ENCODE data around the gene TST. TPM values are rescaled to one million over a fixed set of nuclear protein-coding genes. Genes with fewer than 3 reads are reported as not detected.

TST gene
- total and polyA plus RNA-seq, 9 of the 15 experiments (the other 6 are each of a cell fraction or from before 2014, with no cell fraction given) = 1.4 to 26.9 (median 12.4) TPM

DNA sequence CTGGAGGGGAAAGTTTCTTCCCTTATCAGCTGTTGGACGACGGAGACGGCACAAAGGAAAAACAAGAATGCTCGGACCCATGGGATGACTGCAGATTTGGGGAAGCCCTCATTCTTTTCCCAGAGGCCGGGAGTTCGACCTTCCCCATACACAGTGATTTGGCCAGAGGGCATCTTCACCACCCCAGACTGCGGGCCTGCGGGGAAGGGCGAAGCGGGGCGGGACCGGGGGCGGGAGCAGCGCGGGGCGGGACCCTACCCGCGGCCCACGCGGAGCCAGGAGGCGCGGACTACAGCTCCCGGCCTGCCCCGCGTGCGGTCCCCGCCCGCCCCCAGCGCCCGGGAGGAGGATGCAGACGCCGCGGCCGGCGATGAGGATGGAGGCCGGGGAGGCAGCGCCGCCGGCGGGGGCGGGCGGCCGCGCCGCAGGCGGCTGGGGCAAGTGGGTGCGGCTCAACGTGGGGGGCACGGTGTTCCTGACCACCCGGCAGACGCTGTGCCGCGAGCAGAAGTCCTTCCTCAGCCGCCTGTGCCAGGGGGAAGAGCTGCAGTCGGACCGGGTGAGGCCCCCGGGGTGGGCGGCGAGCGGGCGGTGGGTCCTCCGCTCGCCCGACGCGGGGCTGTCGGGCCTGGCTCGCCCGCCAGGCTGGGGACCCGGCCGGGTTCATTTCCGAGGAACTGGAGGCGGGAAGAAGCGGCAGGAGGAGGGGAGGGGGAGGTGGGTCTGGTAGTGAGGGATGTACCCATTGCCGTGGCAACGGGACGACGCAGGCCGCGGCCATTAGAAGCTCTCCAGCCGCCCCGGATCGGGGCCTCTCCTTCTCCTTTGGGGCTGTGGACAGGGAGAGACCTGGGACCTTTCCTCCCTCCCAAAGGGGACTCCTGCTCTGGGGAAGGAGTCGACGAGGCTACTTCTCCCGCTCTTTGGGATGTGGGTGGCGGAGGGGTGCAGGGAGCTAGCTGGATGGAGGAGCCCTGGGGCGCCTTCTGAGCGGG, 32.4 kb upstream of the TST start, which contains the start of gene KCTD17:
KCTD17 (plus strand) TSS at position 352 of the 995 bp plus-strand sequence; CDS start at position 371, 19 bp downstream.
- FAIRE-seq (no peak), DNase-seq (ENCODE audit: extremely low read depth in 1 of 4, low spot score in 3 of 4) (peak; percentile 54 to 91 (median 86)), ATAC-seq (peak; percentile 99)
- Histone ChIP-seq H2AFZ (ENCODE audit: low read depth, low read length) (peak within 1 kb of the TSS; percentile 63; the same call in 1 of the 2 replicates), H3K36me3 (ENCODE audit: control insufficient read depth, insufficient read depth, low read length) (no peaks in the 10 kb centered on the region), H3K9me1 (ENCODE audit: control insufficient read depth, insufficient read depth, low read length) (no peaks in the 10 kb centered on the region), H3K4me1 (replicated peaks in 1 of 2; ENCODE audit: control insufficient read depth in 2 of 2, insufficient read depth in 2 of 2, low read length in 2 of 2) (peaks cover 0 to 25% of the 10 kb centered on the region in 2 experiments; a peak in 2 of 5 replicates), H3K4me3 (no peak within 1 kb of the TSS), H3K9ac (ENCODE audit: insufficient read depth in 1 of 2, low read depth in 2 of 2, low read length in 2 of 2) (no peak within 1 kb of the TSS; a peak in 1 of 4 replicates), H3K27ac (ENCODE audit: extremely low read depth, low read depth, low read length) (no peak within 1 kb of the TSS), H3K27me3 (ENCODE audit: control insufficient read depth in 2 of 2, insufficient read depth in 2 of 2, low read length in 2 of 2) (peaks cover 10 to 40% of the 10 kb centered on the region in 2 experiments; a peak in 4 of 5 replicates), H3K4me2 (ENCODE audit: insufficient read depth, low read length) (peak within 1 kb of the TSS; percentile 49), H3K79me2 (ENCODE audit: control insufficient read depth, insufficient read depth, low read length) (no peaks in the 10 kb centered on the region), H3K9me3 (replicated peaks; ENCODE audit: control insufficient read depth, insufficient read depth, low read depth, low read length) (no peaks in the 10 kb centered on the region), H4K20me1 (replicated peaks; ENCODE audit: control insufficient read depth, insufficient read depth, low read length) (no peaks in the 10 kb centered on the region)
- ChIA-PET CTCF (ENCODE audit: low intra/inter-chr PET ratio) (no interaction called here), POLR2A (no interaction called here)
- WGBS (ENCODE audit: insufficient coverage, low coverage, missing lambda C conversion rate) = 0% methylated on average over 3 of the region's 89 CpGs
- intact Hi-C loops (cut with micrococcal nuclease) = no loop called here
- in situ Hi-C loops (cut with MboI) = no loop called here
- BruUV-seq (replicated peaks) = no TSS peak
- TF ChIP-seq SRF (CRISPR knock-in tag; IDR thresholded peaks at IDR 0.05) (no peak), VEZF1 (CRISPR knock-in tag; IDR thresholded peaks at IDR 0.05) (peak; percentile 54), PHF8 (IDR thresholded peaks at IDR 0.05; ENCODE audit: borderline replicate concordance, low read length) (peak; percentile 14; the same call in 1 of the 2 replicates), BMI1 (IDR thresholded peaks at IDR 0.05; ENCODE audit: low read length) (no peak), ETS1 (conservative IDR thresholded peaks at IDR 0.05; ENCODE audit: control insufficient read depth, low read depth, low read length) (peak; percentile 47; the same call in 1 of the 2 replicates), ZBTB7A (IDR thresholded peaks at IDR 0.05; ENCODE audit: borderline replicate concordance, control insufficient read depth, low read depth, low read length) (peak; percentile 37; the same call in 1 of the 2 replicates), SIX5 (IDR thresholded peaks at IDR 0.05; ENCODE audit: borderline replicate concordance in 1 of 2, insufficient read depth in 1 of 2, low read depth in 1 of 2, low read length in 2 of 2) (peak; percentile 8 to 45; a peak in 2 of 4 replicates), RCOR1 (IDR thresholded peaks at IDR 0.05; ENCODE audit: borderline replicate concordance in 1 of 2, low read depth in 2 of 2, low read length in 2 of 2) (peak in 1 of 2 experiments; percentile 49; a peak in 1 of 4 replicates), ARID1B (IDR thresholded peaks at IDR 0.05) (no peak), CTBP1 (IDR thresholded peaks at IDR 0.05; ENCODE audit: borderline replicate concordance) (peak; percentile 44; the same call in 1 of the 2 replicates), HCFC1 (IDR thresholded peaks at IDR 0.05; ENCODE audit: low read depth, low read length) (peak; percentile 81), YY1 (IDR thresholded peaks at IDR 0.05; ENCODE audit: borderline replicate concordance in 1 of 3, control insufficient read depth in 1 of 3, extremely low read depth in 1 of 3, insufficient read depth in 3 of 3, insufficient read length in 1 of 3, insufficient replicate concordance in 2 of 3, low read depth in 1 of 3, low read length in 2 of 3) (peak in 1 of 3 experiments; percentile 13)
- TF ChIP-seq, protein P1, sequence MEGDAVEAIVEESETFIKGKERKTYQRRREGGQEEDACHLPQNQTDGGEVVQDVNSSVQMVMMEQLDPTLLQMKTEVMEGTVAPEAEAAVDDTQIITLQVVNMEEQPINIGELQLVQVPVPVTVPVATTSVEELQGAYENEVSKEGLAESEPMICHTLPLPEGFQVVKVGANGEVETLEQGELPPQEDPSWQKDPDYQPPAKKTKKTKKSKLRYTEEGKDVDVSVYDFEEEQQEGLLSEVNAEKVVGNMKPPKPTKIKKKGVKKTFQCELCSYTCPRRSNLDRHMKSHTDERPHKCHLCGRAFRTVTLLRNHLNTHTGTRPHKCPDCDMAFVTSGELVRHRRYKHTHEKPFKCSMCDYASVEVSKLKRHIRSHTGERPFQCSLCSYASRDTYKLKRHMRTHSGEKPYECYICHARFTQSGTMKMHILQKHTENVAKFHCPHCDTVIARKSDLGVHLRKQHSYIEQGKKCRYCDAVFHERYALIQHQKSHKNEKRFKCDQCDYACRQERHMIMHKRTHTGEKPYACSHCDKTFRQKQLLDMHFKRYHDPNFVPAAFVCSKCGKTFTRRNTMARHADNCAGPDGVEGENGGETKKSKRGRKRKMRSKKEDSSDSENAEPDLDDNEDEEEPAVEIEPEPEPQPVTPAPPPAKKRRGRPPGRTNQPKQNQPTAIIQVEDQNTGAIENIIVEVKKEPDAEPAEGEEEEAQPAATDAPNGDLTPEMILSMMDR (IDR thresholded peaks at IDR 0.05 in 2 of 3, conservative IDR thresholded peaks at IDR 0.05 in 1 of 3; ENCODE audit: insufficient read depth in 2 of 3, low read depth in 1 of 3, low read length in 3 of 3) = 0 out of 6 replicates have a peak, but pooled peaks of 1 of the 3 experiments have one; percentile 6

Measured in K562 (cell line).